Activated CD8-positive, alpha-beta memory T cell treated with anti-CD3 and anti-CD28 coated beads, Interleukin-2, amount 10 ng/mL, durations not matched to agents 7 days and 5 days (primary cell): ENCODE results near the gene SEMA3A. TPM values are rescaled to one million over a fixed set of nuclear protein-coding genes. Genes with fewer than 3 reads are reported as not detected.
A peak's percentile ranks its signal among the peaks of the same experiment; 100 is the strongest.

Experiments used
- ATAC-seq: fragments of 150-1000 bp; cut with Tn5 transposase; one replicate; pipeline ENCODE4 v1.10.0; 2021; ENCODE audit warnings: moderate library complexity
- CTCF ChIA-PET: fragments of 350-600 bp; sonication (Branson Sonifier 250); formaldehyde crosslinking; loops from one replicate; lab custom pipeline; 2021; ENCODE audit warnings: antibody characterized with exemption; lab: Charles Lee
- DNase-seq: peaks from one replicate; pipeline ENCODE4 v3.0.0-alpha.2; 2020
- H3K27ac Mint-ChIP-seq: one replicate; pipeline ENCODE4 v1.8.0; 2021; ENCODE audit warnings: mild to moderate bottlenecking, mixed read lengths
- H3K27me3 Mint-ChIP-seq: one replicate; pipeline ENCODE4 v1.8.0; 2021; ENCODE audit warnings: mixed read lengths
- H3K36me3 Mint-ChIP-seq: one replicate; pipeline ENCODE4 v1.8.0; 2021; ENCODE audit warnings: mild to moderate bottlenecking, mixed read lengths
- H3K4me1 Mint-ChIP-seq: one replicate; pipeline ENCODE4 v1.8.0; 2021; ENCODE audit warnings: mixed read lengths
- H3K4me3 Mint-ChIP-seq: one replicate; pipeline ENCODE4 v1.8.0; 2021; ENCODE audit warnings: mild to moderate bottlenecking, moderate library complexity, mixed read lengths
- H3K9me3 Mint-ChIP-seq: one replicate; pipeline ENCODE4 v1.8.0; 2022; ENCODE audit warnings: low read depth, mixed read lengths
- total RNA-seq, 2 experiments: library from RNA; stranded (reverse); gene quantifications; one replicate each; pipeline ENCODE4 v1.2.3, GENCODE V29; 2021

The SEMA3A gene
- total RNA-seq, 2 experiments from 2014 or later: 0.82 to 1.4 TPM

GRCh38 chr7:83952236-83952635 lies 242.4 kb downstream of the SEMA3A start:
- peaks cover 2% of the 10 kb centered on the region for H3K9me3 Mint-ChIP-seq
- CTCF ChIA-PET: no interaction called here
- H3K27me3 Mint-ChIP-seq: no peaks in the 10 kb centered on the region
- no peaks in the 10 kb centered on the region for H3K36me3 Mint-ChIP-seq
- no peak for ATAC-seq
- H3K27ac Mint-ChIP-seq: no peak overlapping the region
- H3K4me1 Mint-ChIP-seq: no peaks in the 10 kb centered on the region
- no peak overlapping the region for H3K4me3 Mint-ChIP-seq
- no peak for DNase-seq

- Mint-ChIP-seq H3K4me3 (no peak overlapping the region), H3K27ac (no peak overlapping the region), H3K27me3 (no peaks in the 10 kb centered on the region), H3K36me3 (no peaks in the 10 kb centered on the region), H3K9me3 (no peaks in the 10 kb centered on the region), H3K4me1 (no peaks in the 10 kb centered on the region)
- ATAC-seq (no peak), DNase-seq (no peak)
- CTCF ChIA-PET: interaction anchor here (2.2 kb wide), 1 partner anchor 11 kb away, joined by 10 read pairs; no protein-coding TSS in a partner anchor
Observed at GRCh38 chr7:83947260-83947659, 247.3 kb downstream of the SEMA3A start.

GRCh38 chr7:83946801-83947200 lies 247.8 kb downstream of the SEMA3A start:
- H3K36me3 Mint-ChIP-seq: no peaks in the 10 kb centered on the region
- no peak for ATAC-seq
- H3K4me3 Mint-ChIP-seq: no peak overlapping the region
- CTCF ChIA-PET: interaction anchor here (2.2 kb wide), 1 partner anchor 11 kb away, joined by 10 read pairs; no protein-coding TSS in a partner anchor
- no peaks in the 10 kb centered on the region for H3K27me3 Mint-ChIP-seq
- no peaks in the 10 kb centered on the region for H3K4me1 Mint-ChIP-seq
- H3K9me3 Mint-ChIP-seq: no peaks in the 10 kb centered on the region
- DNase-seq: no peak
- no peak overlapping the region for H3K27ac Mint-ChIP-seq

- Mint-ChIP-seq H3K27ac (no peak overlapping the region), H3K27me3 (no peaks in the 10 kb centered on the region), H3K4me3 (no peak overlapping the region), H3K9me3 (no peaks in the 10 kb centered on the region), H3K4me1 (no peaks in the 10 kb centered on the region), H3K36me3 (no peaks in the 10 kb centered on the region)
- ATAC-seq (no peak), DNase-seq (no peak)
- CTCF ChIA-PET: no interaction called here
Observed at GRCh38 chr7:83941300-83941699, 253.3 kb downstream of the SEMA3A start.

- DNase-seq (no peak), ATAC-seq (no peak)
- CTCF ChIA-PET: interaction anchor here (1.7 kb wide), 1 partner anchor 19 kb away, joined by 4 read pairs; no protein-coding TSS in a partner anchor
- Mint-ChIP-seq H3K4me3 (no peak overlapping the region), H3K9me3 (no peaks in the 10 kb centered on the region), H3K27ac (no peak overlapping the region), H3K27me3 (no peaks in the 10 kb centered on the region), H3K36me3 (no peaks in the 10 kb centered on the region), H3K4me1 (no peaks in the 10 kb centered on the region)
Observed at GRCh38 chr7:83937930-83938329, 256.7 kb downstream of the SEMA3A start.

DNA sequence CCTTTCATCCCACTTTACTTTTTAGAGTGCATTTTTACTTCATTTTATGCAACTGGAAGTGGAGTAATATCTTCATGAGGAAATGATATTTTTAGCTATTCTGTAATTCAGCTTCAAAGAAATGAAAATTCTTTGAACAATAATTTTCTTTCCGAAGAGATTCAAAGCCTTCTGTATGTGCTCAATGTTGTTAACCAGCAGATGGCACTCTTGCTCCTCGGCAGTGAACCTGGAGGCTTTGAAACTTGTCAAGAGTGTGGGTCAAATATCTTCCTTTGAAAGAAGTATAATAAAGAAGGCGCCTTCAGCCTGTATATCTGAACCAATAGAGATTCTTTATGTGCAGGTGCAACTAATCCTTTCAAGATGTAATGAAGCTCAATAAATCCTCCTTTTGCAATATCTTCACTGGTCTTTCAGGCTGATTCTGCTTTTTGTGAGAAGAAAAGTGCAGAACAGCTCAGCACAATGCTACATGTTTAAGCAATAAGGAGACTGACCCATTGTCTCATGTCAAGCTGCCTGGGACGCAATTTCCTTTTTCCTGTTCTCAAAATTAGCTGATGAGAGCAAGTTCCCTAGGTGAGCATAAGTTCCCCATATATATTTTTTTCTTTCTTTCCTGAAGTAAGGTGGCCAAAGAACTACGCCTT lies 258.4 kb downstream of the SEMA3A start:
- DNase-seq: peak; percentile 43
- H3K9me3 Mint-ChIP-seq: no peaks in the 10 kb centered on the region
- H3K27ac Mint-ChIP-seq: no peak overlapping the region
- no peak overlapping the region for H3K4me3 Mint-ChIP-seq
- H3K27me3 Mint-ChIP-seq: no peaks in the 10 kb centered on the region
- no peaks in the 10 kb centered on the region for H3K4me1 Mint-ChIP-seq
- peak; percentile 67 for ATAC-seq
- CTCF ChIA-PET: interaction anchor here (2.3 to 2.7 kb wide), 3 partner anchors 12 to 1089 kb away, joined by 7 to 10 read pairs (median 8); no protein-coding TSS in a partner anchor
- H3K36me3 Mint-ChIP-seq: no peaks in the 10 kb centered on the region

DNA sequence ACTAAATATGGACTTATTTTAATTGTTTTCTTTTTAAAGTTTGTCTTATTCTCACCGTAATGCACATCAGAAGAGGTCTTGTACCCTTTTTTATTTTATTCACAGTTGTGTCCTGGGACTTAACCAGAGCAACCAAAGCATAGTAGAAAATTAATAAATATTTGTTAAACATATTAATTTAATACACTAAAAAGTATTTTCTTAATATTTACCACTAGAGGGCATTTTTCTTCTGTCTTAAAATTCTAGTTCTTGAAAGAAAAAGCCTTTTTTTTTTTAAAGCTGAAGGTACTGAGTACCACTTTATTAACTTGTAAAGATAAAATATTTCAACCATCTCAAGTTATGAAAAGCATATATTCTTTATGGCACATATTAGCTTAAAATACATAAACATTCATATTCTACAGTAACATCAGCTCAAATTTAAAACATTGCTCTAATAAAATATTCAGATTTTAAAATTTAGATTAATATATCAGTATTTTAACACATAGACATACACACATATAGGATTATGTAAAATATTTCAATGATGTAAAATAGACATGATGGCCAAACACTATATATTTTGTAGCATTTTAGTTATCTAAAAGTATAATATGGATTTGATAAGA lies 260.4 kb downstream of the SEMA3A start:
- Mint-ChIP-seq H3K27ac (no peak overlapping the region), H3K36me3 (no peaks in the 10 kb centered on the region), H3K4me1 (no peaks in the 10 kb centered on the region), H3K4me3 (no peak overlapping the region), H3K27me3 (no peaks in the 10 kb centered on the region), H3K9me3 (no peaks in the 10 kb centered on the region)
- ATAC-seq: no peak
- DNase-seq: no peak
- CTCF ChIA-PET: no interaction called here

DNA sequence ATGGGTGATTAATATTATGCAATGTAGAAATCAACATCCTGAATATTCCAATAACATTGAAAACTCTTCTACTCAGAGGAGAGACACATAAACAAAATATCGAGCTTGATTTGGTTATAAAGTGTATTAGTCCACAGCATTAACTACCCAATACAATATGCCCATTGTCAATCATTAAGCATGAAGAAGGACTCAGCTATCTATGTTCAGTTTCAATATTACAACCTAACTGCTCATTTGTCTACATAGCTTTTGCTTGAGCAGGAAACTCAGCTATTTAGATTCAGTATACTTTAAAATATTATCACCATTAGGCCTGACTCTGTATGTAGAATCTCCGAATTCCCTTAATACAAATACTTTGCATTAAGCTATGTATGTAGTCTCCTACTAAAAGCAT lies 262.6 kb downstream of the SEMA3A start:
- DNase-seq (no peak), ATAC-seq (no peak)
- no peaks in the 10 kb centered on the region for H3K4me1 Mint-ChIP-seq
- H3K27ac Mint-ChIP-seq: no peak overlapping the region
- CTCF ChIA-PET: no interaction called here
- H3K36me3 Mint-ChIP-seq: no peaks in the 10 kb centered on the region
- no peaks in the 10 kb centered on the region for H3K27me3 Mint-ChIP-seq
- H3K9me3 Mint-ChIP-seq: no peaks in the 10 kb centered on the region
- no peak overlapping the region for H3K4me3 Mint-ChIP-seq

- DNase-seq (no peak), ATAC-seq (no peak)
- H3K4me1 Mint-ChIP-seq: no peaks in the 10 kb centered on the region
- CTCF ChIA-PET: no interaction called here
- no peaks in the 10 kb centered on the region for H3K9me3 Mint-ChIP-seq
- H3K36me3 Mint-ChIP-seq: no peaks in the 10 kb centered on the region
- no peak overlapping the region for H3K27ac Mint-ChIP-seq
- H3K27me3 Mint-ChIP-seq: no peaks in the 10 kb centered on the region
- H3K4me3 Mint-ChIP-seq: no peak overlapping the region
Observed at GRCh38 chr7:83930262-83930661, 264.3 kb downstream of the SEMA3A start.

DNA sequence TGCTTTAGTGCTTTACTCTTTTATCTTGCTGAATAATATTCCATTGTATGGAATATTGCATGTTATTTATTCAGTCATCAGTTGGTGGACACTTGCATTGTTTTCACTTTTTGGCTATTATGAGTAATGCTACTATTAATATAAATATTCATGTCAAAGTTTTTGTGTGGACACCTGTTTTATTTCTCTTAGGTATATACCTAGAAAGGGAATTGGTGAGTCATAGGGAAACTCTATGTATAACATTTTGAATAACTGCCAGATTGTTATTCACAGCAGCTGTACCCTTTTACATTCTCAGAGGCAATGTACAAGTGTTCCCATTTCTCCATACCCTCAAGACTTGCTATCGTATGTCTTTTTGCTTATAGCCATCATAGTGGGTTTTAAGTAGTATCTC lies 268.7 kb downstream of the SEMA3A start:
- no peak overlapping the region for H3K27ac Mint-ChIP-seq

GRCh38 chr7:83921941-83922607 lies 272.5 kb downstream of the SEMA3A start:
- no peaks in the 10 kb centered on the region for H3K4me1 Mint-ChIP-seq
- no peak overlapping the region for H3K4me3 Mint-ChIP-seq
- no peak for DNase-seq
- CTCF ChIA-PET: no interaction called here
- no peak overlapping the region for H3K27ac Mint-ChIP-seq
- no peaks in the 10 kb centered on the region for H3K36me3 Mint-ChIP-seq
- H3K9me3 Mint-ChIP-seq: peaks cover 6% of the 10 kb centered on the region
- no peaks in the 10 kb centered on the region for H3K27me3 Mint-ChIP-seq
- ATAC-seq: no peak

More for the DNA sequence above, 268.7 kb downstream of the SEMA3A start:
- no peaks in the 10 kb centered on the region for H3K4me1 Mint-ChIP-seq
- DNase-seq: no peak
- ATAC-seq: no peak
- H3K27me3 Mint-ChIP-seq: no peaks in the 10 kb centered on the region
- CTCF ChIA-PET: no interaction called here
- H3K4me3 Mint-ChIP-seq: no peak overlapping the region
- H3K36me3 Mint-ChIP-seq: no peaks in the 10 kb centered on the region
- H3K9me3 Mint-ChIP-seq: peaks cover 2% of the 10 kb centered on the region

GRCh38 chr7:83921271-83921940 lies 273.2 kb downstream of the SEMA3A start:
- H3K27me3 Mint-ChIP-seq: no peaks in the 10 kb centered on the region
- CTCF ChIA-PET: no interaction called here

GRCh38 chr7:83918142-83918541 lies 276.4 kb downstream of the SEMA3A start:
- ATAC-seq (no peak), DNase-seq (no peak)
- Mint-ChIP-seq H3K4me1 (no peaks in the 10 kb centered on the region), H3K36me3 (no peaks in the 10 kb centered on the region), H3K4me3 (no peak overlapping the region), H3K27ac (no peak overlapping the region), H3K27me3 (no peaks in the 10 kb centered on the region), H3K9me3 (peaks cover 7% of the 10 kb centered on the region)
- CTCF ChIA-PET: no interaction called here

More at GRCh38 chr7:83921271-83921940, 273.2 kb downstream of the SEMA3A start:
- Mint-ChIP-seq H3K36me3 (no peaks in the 10 kb centered on the region), H3K4me1 (no peaks in the 10 kb centered on the region), H3K27ac (no peak overlapping the region), H3K4me3 (no peak overlapping the region), H3K9me3 (peaks cover 7% of the 10 kb centered on the region)
- DNase-seq (no peak), ATAC-seq (no peak)
